Inflammatory macrophage (primary cell): ENCODE measurements around the gene UCKL1.

Experiments used
- DNase-seq, 2 donors: peaks; one replicate each; pipeline ENCODE4 v3.0.0-alpha.2; 2020 to 2022

UCKL1 gene

GRCh38 chr20:63958964-63959698, 2.9 kb upstream of the UCKL1 start:
- DNase-seq, result no peak

- no peak for DNase-seq
Measured at GRCh38 chr20:63958471-63958870, 2.3 kb upstream of the UCKL1 start.

- peak; percentile 23 to 50 for DNase-seq
Measured at GRCh38 chr20:63957690-63958441, 1.6 kb upstream of the UCKL1 start.

DNA sequence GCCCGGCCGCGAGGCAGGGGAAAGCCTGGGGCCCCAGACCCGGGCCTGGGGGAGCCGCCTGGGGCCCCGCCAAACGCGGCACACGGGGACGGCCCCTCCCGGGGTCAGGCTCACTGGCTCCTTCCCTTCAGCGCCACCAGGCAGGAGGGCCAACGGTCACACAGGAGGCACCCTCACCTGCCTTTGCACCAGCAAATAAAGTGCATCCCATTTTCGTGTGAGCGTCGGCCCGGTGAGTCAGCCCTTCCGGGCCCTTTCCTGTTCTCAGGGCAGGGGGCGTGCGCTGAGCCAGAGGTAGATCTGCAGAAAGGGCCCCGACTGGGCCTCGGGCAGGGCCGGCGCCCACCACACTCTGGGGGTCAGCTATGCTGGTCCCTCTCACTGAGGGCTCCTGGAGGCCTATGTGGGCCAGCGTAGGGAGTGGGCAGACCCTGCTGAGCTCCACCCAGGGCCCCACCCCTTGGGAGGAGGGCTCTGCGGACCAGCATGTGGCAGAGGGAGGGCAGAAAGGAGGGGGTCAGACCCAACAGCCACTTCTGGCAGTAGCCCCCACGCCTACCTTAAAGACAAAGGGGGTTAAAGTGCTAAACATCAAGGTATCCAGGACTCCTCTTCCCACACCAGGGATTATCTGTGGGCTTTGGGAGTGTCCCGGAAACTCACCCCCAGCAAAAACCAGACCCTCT, 931 bp upstream of the UCKL1 start:
- peak in 1 of 2 donors; percentile 19 for DNase-seq

- no peak for DNase-seq
Measured at GRCh38 chr20:63956664-63957003, 418 bp upstream of the UCKL1 start.

- DNase-seq, result peak; percentile 41 to 42
Measured at GRCh38 chr20:63955281-63955826, 862 bp downstream of the UCKL1 start.

DNA sequence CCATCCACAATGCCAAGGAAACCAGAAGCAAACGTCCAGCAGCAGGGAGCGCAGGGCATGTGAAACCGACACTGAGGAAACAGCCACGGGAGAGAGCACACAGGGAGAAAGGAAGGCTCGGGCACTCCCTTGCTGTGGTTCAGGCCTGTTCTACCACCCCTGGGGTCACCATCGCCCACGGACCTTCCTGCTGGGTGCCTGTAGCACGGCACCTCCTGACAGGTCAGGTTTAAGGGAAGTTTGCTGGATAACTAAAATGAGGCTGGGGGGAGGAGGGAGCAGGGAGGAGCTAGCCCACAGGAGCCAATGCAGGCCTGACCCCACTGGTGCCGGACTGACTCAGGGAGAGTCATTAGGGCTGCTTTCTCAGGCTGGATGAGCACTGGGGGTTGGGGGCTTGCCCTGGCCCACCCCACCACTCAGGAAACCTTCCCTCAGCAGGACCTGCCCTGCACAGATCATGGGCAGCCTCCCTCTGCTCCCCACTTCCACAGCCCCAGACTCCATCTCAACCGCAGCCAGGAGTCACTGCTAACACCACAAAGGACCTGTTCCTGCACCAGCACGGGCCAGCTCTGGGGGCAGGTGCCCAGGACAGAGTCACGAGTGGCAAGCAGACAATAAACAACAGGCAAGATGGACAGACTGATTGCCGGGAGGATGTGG, 2.3 kb downstream of the UCKL1 start:
- DNase-seq, result no peak

GRCh38 chr20:63952769-63953168, 3.4 kb downstream of the UCKL1 start:
- DNase-seq, result no peak

- DNase-seq, result no peak
Measured at GRCh38 chr20:63952210-63952535, 4.0 kb downstream of the UCKL1 start.

DNA sequence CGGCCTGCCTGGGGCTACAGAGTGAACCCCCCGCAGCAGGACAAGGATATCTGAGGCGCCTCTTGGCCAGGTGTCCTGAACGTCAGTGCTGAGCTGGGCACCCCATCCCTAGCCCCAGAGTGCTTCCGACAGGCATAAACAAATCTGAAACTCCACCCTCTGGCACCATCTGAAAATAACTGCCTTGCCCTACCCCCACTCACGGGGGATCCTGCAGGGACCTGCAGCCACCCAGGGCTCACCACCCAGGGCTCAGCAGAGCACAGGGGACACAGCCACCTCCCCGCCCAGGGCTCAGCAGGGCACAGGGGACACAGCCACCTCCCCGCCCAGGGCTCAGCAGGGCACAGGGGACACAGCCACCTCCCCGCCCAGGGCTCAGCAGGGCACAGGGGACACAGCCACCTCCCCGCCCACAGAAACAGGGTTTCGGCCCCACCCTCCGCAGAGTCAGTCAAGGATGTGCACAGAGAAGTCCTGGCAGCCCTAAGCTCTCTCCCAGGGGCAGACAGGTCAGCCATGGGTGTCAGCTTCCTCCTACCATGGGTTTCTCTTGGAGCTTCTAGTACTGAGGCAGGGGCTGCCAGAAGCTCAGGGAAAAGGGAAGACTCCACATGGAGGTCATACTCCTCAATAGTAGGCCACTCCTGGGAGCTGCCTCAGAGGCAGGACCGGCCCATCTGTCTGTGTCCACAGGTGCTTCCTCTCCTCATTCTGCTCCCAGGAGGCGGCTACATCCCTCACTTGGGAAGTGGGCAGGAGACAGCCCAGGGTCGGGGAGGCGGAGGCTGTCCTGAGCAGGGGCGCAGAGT, 4.6 kb downstream of the UCKL1 start:
- DNase-seq, result no peak

DNA sequence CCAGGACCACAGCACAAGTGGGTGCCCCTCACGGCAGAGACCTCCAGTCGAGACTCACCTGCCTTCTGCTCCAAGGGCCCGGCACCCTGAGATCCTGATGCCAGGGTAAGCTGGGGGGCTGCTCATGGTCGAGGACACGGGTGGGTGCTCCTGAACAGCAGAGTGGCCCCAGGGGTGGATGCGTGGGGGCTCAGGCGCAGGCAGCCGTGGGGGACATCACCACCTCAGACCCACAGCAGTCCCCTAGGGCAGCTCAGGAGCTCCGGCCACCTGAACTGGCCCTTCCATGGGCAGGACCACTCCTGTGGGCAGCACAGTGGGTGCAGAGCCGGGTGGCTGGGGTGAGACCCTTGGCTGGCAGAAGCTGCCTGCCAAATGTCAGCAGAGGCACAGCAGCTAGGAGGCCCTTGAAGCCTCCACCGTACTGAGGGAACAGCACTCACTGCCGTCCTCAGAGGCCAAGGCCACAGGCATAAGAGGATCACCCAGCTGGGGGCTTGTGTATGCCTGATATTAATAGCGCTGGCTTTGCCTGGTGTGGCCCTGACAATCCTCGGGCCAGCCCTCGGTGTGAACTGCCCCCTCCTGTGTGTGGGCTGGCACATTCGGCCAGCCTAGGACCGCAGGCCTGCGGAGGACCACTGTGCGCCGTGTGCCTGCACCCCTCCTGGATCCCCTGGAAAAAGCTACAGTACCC, 5.4 kb downstream of the UCKL1 start:
- no peak for DNase-seq

GRCh38 chr20:63947638-63948456, 8.4 kb downstream of the UCKL1 start:
- peak in 1 of 2 donors; percentile 4 for DNase-seq

- DNase-seq, result no peak
Measured at GRCh38 chr20:63946986-63947637, 9.1 kb downstream of the UCKL1 start.

DNA sequence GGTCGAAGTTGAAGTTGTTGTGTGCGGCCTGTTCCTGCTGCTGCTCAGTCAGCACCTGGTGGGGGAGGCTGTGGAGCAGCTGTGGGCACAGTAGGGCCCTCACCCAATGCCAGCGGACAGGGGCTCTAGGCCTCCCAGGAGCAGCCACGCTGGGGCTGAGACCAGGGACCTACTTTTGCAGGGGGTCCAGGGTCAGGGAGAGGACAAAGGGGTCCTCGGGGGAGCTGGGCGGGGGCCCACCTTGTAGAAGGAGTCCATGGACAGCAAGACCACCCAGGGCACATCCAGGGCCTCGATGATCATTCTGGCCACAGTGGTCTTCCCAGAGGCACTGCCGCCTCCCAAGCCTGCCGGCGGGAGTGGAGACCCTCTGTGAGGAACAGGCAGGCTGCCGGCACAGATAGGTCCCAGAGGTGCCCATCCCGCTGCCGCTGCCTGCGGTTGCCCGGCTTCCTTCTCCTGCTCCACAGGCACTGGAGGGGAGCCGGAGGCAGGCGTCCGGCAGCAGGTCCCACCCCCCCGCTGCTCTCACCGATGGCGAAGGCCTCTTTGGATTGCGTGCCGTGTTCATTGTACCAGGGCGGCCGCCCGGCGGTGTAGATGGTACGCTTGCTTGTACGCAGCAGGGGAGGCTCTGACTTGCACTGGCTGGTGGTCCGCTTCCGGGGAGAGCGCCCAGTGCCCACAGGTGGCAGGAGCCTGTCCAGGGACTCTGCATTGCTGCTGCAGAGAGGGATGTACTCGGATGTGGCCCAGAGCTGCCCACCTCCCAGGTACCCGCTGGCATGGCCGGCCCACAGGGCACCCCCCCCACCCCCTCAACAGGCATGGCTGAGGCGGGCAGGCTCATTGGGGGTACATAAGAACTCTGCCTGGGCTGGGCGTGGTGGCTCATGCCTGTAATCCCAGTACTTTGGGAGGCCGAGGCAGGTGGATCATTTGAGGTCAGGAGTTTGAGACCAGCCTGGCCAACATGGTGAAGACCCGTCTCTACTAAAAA, 10.0 kb downstream of the UCKL1 start:
- DNase-seq, result no peak

GRCh38 chr20:63945031-63945658, 11.1 kb downstream of the UCKL1 start:
- no peak for DNase-seq

- no peak for DNase-seq
Measured at GRCh38 chr20:63944078-63944941, 11.9 kb downstream of the UCKL1 start.

DNA sequence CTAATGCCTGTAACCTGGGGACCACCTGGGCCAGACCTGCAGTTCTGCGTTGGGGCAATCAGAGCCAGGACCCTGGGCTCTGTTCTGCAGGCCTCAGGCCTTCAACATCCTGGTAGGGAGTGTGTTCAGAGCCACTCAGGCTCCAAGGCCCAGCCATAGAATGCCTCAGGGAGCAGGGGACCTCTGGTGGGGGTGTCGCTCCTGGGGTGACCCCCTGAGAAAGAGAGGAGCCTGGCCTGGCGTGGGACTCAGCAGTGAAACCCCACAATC, 12.5 kb downstream of the UCKL1 start:
- DNase-seq, result no peak
